ENCODE results near the gene HDAC9. TPM values are rescaled to one million over a fixed set of nuclear protein-coding genes. Genes with fewer than 3 reads are reported as not detected.

Gene HDAC9
- total RNA-seq, 1 experiment from 2014 or later = 7.7 TPM

- Histone ChIP-seq H3K18ac (ENCODE audit: insufficient read length, low read depth, low read length) (no peak overlapping the region), H2BK5ac (ENCODE audit: insufficient read length, low read length) (no peak overlapping the region), H3K79me2 (ENCODE audit: insufficient read depth, low read length) (no peaks in the 10 kb centered on the region), H3K4ac (ENCODE audit: low read depth, low read length) (no peak overlapping the region), H3K9me3 (ENCODE audit: control insufficient read depth, low read depth, low read length) (no peaks in the 10 kb centered on the region), H3K56ac (ENCODE audit: insufficient read length, low read depth, low read length) (no peak overlapping the region), H3K4me1 (ENCODE audit: insufficient read depth, low read length) (no peaks in the 10 kb centered on the region), H2BK120ac (ENCODE audit: low read depth, low read length, poor library complexity, severe bottlenecking) (no peak overlapping the region), H2AK5ac (ENCODE audit: insufficient read length, low read length) (no peak overlapping the region), H2BK12ac (ENCODE audit: insufficient read length, low read depth, low read length) (no peak overlapping the region), H3K14ac (ENCODE audit: insufficient read depth, low read length) (no peak overlapping the region), H2AFZ (ENCODE audit: low read length) (no peak overlapping the region), H2BK15ac (ENCODE audit: low read depth, low read length) (no peak overlapping the region), H4K8ac (replicated peaks; ENCODE audit: insufficient read length, low read depth, low read length) (no peak overlapping the region), H4K20me1 (ENCODE audit: control insufficient read depth, insufficient read depth, insufficient read length) (no peaks in the 10 kb centered on the region), H3K27me3 (ENCODE audit: insufficient read depth, low read length) (no peaks in the 10 kb centered on the region), H3K23me2 (ENCODE audit: insufficient read length, low read depth, low read length, poor library complexity, severe bottlenecking) (no peaks in the 10 kb centered on the region), H4K5ac (ENCODE audit: insufficient read length, low read depth, low read length) (no peak overlapping the region), H3K4me2 (ENCODE audit: insufficient read depth, insufficient read length, low read length) (no peak overlapping the region), H3K9ac (ENCODE audit: extremely low read depth, insufficient read length, low read length) (no peak overlapping the region), H4K91ac (ENCODE audit: insufficient read length, low read depth, low read length) (no peak overlapping the region), H3K27ac (ENCODE audit: insufficient read length, low read depth, low read length) (no peak overlapping the region), H2BK20ac (ENCODE audit: low read depth, low read length, poor library complexity, severe bottlenecking) (no peak overlapping the region), H3T11ph (ENCODE audit: low read length) (no peak overlapping the region), H3K23ac (ENCODE audit: insufficient read length, low read depth, low read length) (no peak overlapping the region), H3K79me1 (ENCODE audit: insufficient read depth, low read depth, low read length, poor library complexity, severe bottlenecking) (no peaks in the 10 kb centered on the region)
- Mint-ChIP-seq H3K4me3 (no peak overlapping the region), H3K27me3 (ENCODE audit: low read depth) (no peaks in the 10 kb centered on the region), H3K9me3 (peaks cover 0 to 2% of the 10 kb centered on the region in 2 experiments; a peak in 1 of 5 replicates), H3K27ac (no peak overlapping the region), H3K36me3 (ENCODE audit: insufficient read depth in 1 of 3, low read depth in 3 of 3) (no peaks in the 10 kb centered on the region; a peak in 1 of 7 replicates), H3K4me1 (no peaks in the 10 kb centered on the region)
- DNase-seq = no peak
- no CpG with 5 or more reads among the region's 6 CpGs for WGBS (ENCODE audit: extremely low coverage, insufficient read length, low lambda C conversion rate)
- TF ChIP-seq CTCF (conservative IDR thresholded peaks at IDR 0.05) = no peak
Observed at GRCh38 chr7:18976715-18977471, 481.3 kb downstream of the HDAC9 start.

All from H9 (cell line).